SK-N-SH treated with all-trans-retinoic acid at 6 μM for 48 hours (cell line): ENCODE measurements around the gene UHRF2.

Source experiments
- ISL1 ChIP-seq: fragments of 250-450 bp; sonication (Bioruptor Pico); IDR thresholded peaks from 2 replicates; pipeline ENCODE4 v2.1.2; 2022; ENCODE audit warnings: mild to moderate bottlenecking, moderate library complexity
- TF ChIP-seq, protein P1 (sequence below): fragments of 250-450 bp; sonication (Bioruptor Pico); IDR thresholded peaks from 2 replicates; pipeline ENCODE4 v1.5.1; 2020; ENCODE audit warnings: low read depth, mild to moderate bottlenecking, moderate library complexity

DNA sequence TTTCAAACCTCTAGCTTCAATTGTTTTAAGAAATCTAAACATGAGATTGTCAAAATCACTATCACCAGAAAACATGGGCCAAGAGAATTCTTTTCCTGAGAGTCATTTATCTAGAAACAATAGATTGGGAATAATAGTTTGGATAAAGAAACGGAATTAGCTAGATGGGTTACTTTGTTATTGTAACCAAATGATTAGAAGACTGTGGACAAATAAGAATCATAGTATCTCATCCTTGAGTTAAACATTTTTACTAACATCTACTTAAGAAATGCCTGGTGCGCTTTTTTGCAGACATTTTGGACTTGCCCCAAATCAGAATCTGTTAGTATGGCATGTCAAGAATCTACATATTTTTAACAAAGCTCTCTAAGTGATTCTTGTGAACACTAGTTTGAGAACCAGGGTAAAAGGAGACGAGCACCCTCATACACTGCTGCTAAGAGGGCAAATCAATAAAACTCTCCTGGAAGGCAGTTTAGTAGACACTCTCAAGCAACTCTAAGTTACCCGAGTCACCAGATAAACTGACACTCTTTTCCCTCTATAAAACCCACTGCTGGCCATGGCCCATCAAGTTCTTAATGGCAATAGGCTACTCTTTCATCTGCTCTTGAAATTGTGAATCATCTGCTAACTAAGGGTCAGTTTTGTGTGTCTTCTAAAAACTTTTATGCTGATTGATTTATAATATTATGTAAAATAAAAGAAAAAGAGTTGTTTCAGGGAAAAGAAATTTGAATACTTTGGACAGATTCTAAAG, 45.7 kb upstream of the UHRF2 start:
- TF ChIP-seq, protein P1, sequence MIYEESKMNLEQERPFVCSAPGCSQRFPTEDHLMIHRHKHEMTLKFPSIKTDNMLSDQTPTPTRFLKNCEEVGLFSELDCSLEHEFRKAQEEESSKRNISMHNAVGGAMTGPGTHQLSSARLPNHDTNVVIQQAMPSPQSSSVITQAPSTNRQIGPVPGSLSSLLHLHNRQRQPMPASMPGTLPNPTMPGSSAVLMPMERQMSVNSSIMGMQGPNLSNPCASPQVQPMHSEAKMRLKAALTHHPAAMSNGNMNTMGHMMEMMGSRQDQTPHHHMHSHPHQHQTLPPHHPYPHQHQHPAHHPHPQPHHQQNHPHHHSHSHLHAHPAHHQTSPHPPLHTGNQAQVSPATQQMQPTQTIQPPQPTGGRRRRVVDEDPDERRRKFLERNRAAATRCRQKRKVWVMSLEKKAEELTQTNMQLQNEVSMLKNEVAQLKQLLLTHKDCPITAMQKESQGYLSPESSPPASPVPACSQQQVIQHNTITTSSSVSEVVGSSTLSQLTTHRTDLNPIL (CRISPR knock-in tag), result no peak
- no peak for TF ChIP-seq ISL1 (CRISPR knock-in tag)
